DMS79 treated with DMSO at 0.1 percent for 48 hours (cell line): ENCODE measurements around the gene CDC37L1.
A peak's percentile ranks its signal among the peaks of the same experiment; 100 is the strongest.
"Not testable (repeated sequence)": the region's sequence is repeated elsewhere in the genome, so short reads cannot be mapped to it uniquely, and the experiment has no call there.

Experiments used
- DNase-seq: peaks from one replicate; lab custom pipeline; 2025; lab: John Stamatoyannopoulos, UW

Gene CDC37L1

GRCh38 chr9:4716163-4716562 is 36.8 kb downstream of the CDC37L1 start:
- no peak for DNase-seq

- no peak for DNase-seq
Observed at GRCh38 chr9:4717815-4718214, 38.4 kb downstream of the CDC37L1 start.

GRCh38 chr9:4718911-4719310 is 39.5 kb downstream of the CDC37L1 start:
- DNase-seq: no peak

- no peak for DNase-seq
Observed at GRCh38 chr9:4721736-4722135, 42.4 kb downstream of the CDC37L1 start.

GRCh38 chr9:4725706-4726442 is 46.5 kb downstream of the CDC37L1 start:
- no peak for DNase-seq

GRCh38 chr9:4727593-4727992 is 48.2 kb downstream of the CDC37L1 start:
- no peak for DNase-seq

GRCh38 chr9:4732890-4733289 is 53.5 kb downstream of the CDC37L1 start:
- no peak for DNase-seq

GRCh38 chr9:4734150-4734549 is 54.8 kb downstream of the CDC37L1 start:
- no peak for DNase-seq

GRCh38 chr9:4738866-4739586 is 59.7 kb downstream of the CDC37L1 start:
- no peak for DNase-seq

- DNase-seq: peak; percentile 11
Observed at GRCh38 chr9:4739587-4740387, 60.4 kb downstream of the CDC37L1 start.

GRCh38 chr9:4740388-4740637 is 60.9 kb downstream of the CDC37L1 start:
- peak; percentile 34 for DNase-seq

- DNase-seq: peak; percentile 36
Observed at GRCh38 chr9:4740638-4741364, 61.4 kb downstream of the CDC37L1 start, which contains the start of gene AK3. Gene AK3 (minus strand): TSS chr9:4741202. CDS start chr9:4741087, 115 bp downstream.

GRCh38 chr9:4741365-4742089 is 62.2 kb downstream of the CDC37L1 start:
- DNase-seq: no peak

- DNase-seq: no peak
Observed at GRCh38 chr9:4742246-4742645, 62.9 kb downstream of the CDC37L1 start.

- DNase-seq: no peak
Observed at GRCh38 chr9:4743131-4743875, 63.9 kb downstream of the CDC37L1 start.

GRCh38 chr9:4746278-4747030 is 67.1 kb downstream of the CDC37L1 start:
- DNase-seq: no peak

GRCh38 chr9:4748612-4749011 is 69.2 kb downstream of the CDC37L1 start:
- no peak for DNase-seq

GRCh38 chr9:4750023-4750673 is 70.8 kb downstream of the CDC37L1 start:
- peak; percentile 36 for DNase-seq

- DNase-seq: not testable (repeated sequence)
Observed at GRCh38 chr9:4754530-4754929, 75.2 kb downstream of the CDC37L1 start.
